HCT116 (cell line): ENCODE measurements around the gene UNC5C. TPM values are rescaled to one million over a fixed set of nuclear protein-coding genes. Genes with fewer than 3 reads are reported as not detected.

Experiments
- ATAC-seq: fragments of 200-7000 bp; cut with Tn5 transposase; 2 replicates; pipeline ENCODE4 v1.9.1; 2020; ENCODE audit warnings: mild to moderate bottlenecking, moderate library complexity
- BruUV-seq: library from RNA; stranded (reverse); fragments of 400-500 nt; replicated peaks from 2 replicates; lab custom pipeline; 2021; lab: Mats Ljungman, UMichigan
- CTCF ChIA-PET: fragments of 300-600 bp; sonication (Branson Sonifier 250); formaldehyde crosslinking; loops from one replicate; lab custom pipeline; 2021; ENCODE audit warnings: antibody characterized with exemption; lab: Charles Lee
- POLR2A ChIA-PET: fragments of 300-600, 350-600 bp; sonication (Branson Sonifier 250); formaldehyde crosslinking; loops from one replicate; lab custom pipeline; 2021; ENCODE audit warnings: antibody characterized with exemption; lab: Charles Lee
- RAD21 ChIA-PET, 2 experiments: fragments of 300-600 bp; sonication (Branson Sonifier 250); formaldehyde crosslinking; loops; one replicate each; lab custom pipeline; 2023; ENCODE audit warnings: low total read pairs in 2 of 2; ENCODE audit not compliant: uncharacterized antibody in 2 of 2, unreplicated experiment in 2 of 2, low non-redundant PET in 1 of 2; lab: Charles Lee
- DNase-seq: peaks from one replicate; pipeline ENCODE4 v3.0.0-alpha.2; 2010; ENCODE audit warnings: low read depth, low spot score
- H2AFZ ChIP-seq: fragments of 200-600 bp; shearing (Covaris generic), sonication (generic); 2 replicates; pipeline ENCODE4 v1.6.1; 2017; ENCODE audit warnings: low read depth, mixed run types, mixed read lengths, antibody characterized with exemption, low read length; ENCODE audit not compliant: poor library complexity, severe bottlenecking
- H3K27ac ChIP-seq: 2 replicates; pipeline ENCODE4 v1.5.1; 2012; ENCODE audit warnings: low read depth, low read length
- H3K27me3 ChIP-seq: fragments of 200-600 bp; sonication (generic); 2 replicates; pipeline ENCODE4 v1.6.1; 2016; ENCODE audit warnings: mixed run types, low read length, mixed read lengths; ENCODE audit not compliant: insufficient read depth
- H3K36me3 ChIP-seq, 2 experiments: fragments of 200-500 bp in 1 of 2; fragments of 200-600 bp in 1 of 2; sonication (Bioruptor generic) in 1 of 2; sonication (generic) in 1 of 2; 2 replicates each; pipeline versions ENCODE4 v1.5.1 to v1.6.1; 2014 to 2016; ENCODE audit warnings: low read length in 2 of 2, inconsistent platforms in 1 of 2, mixed read lengths in 1 of 2, mixed run types in 1 of 2; ENCODE audit not compliant: insufficient read depth in 2 of 2, control insufficient read depth in 1 of 2
- H3K4me1 ChIP-seq, 2 experiments: fragments of 200-600 bp in 1 of 2; sonication (generic) in 1 of 2; 2 replicates each; pipeline versions ENCODE4 v1.5.1 to v1.6.1; 2012 to 2017; ENCODE audit warnings: low read length in 2 of 2, inconsistent platforms in 1 of 2, mild to moderate bottlenecking in 1 of 2, mixed read lengths in 1 of 2, mixed run types in 1 of 2, moderate library complexity in 1 of 2; ENCODE audit not compliant: insufficient read depth in 2 of 2, control insufficient read depth in 1 of 2
- H3K4me2 ChIP-seq: fragments of 200-600 bp; sonication (generic); 2 replicates; pipeline ENCODE4 v1.6.1; 2017; ENCODE audit warnings: mixed run types, low read length, mixed read lengths
- H3K4me3 ChIP-seq, 2 experiments: fragments of 200-600 bp in 1 of 2; sonication (generic) in 1 of 2; replicated peaks in 1 of 2; 2 replicates each; pipeline ENCODE4 v1.5.1; 2011 to 2016; ENCODE audit warnings: low read length in 2 of 2, control low read depth in 1 of 2, low read depth in 1 of 2, mild to moderate bottlenecking in 1 of 2, mixed read lengths in 1 of 2, mixed run types in 1 of 2
- H3K79me2 ChIP-seq: fragments of 200-600 bp; sonication (generic); 2 replicates; pipeline ENCODE4 v1.6.1; 2017; ENCODE audit warnings: mild to moderate bottlenecking, mixed run types, low read length, moderate library complexity, mixed read lengths; ENCODE audit not compliant: insufficient read depth
- H3K9ac ChIP-seq: fragments of 200-600 bp; sonication (generic); 2 replicates; pipeline ENCODE4 v1.6.1; 2016; ENCODE audit warnings: low read length, mixed read lengths
- H3K9me2 ChIP-seq: fragments of 200-600 bp; sonication (generic), shearing (Covaris generic); 2 replicates; pipeline ENCODE4 v1.6.1; 2017; ENCODE audit warnings: mixed run types, mild to moderate bottlenecking, moderate library complexity; ENCODE audit not compliant: insufficient read depth
- H3K9me3 ChIP-seq, 2 experiments: fragments of 200-500 bp in 1 of 2; fragments of 200-600 bp in 1 of 2; sonication (Bioruptor generic) in 1 of 2; sonication (generic) in 1 of 2; 2 replicates each; pipeline ENCODE4 v1.6.1; 2014 to 2017; ENCODE audit warnings: low read length in 2 of 2, mixed read lengths in 2 of 2, inconsistent platforms in 1 of 2, low read depth in 1 of 2, mild to moderate bottlenecking in 1 of 2, mixed run types in 1 of 2, moderate library complexity in 1 of 2; ENCODE audit not compliant: control insufficient read depth in 1 of 2, insufficient read depth in 1 of 2
- H4K20me1 ChIP-seq: fragments of 200-600 bp; sonication (generic), shearing (Covaris generic); 2 replicates; pipeline ENCODE4 v1.6.1; 2017; ENCODE audit warnings: mixed run types, mild to moderate bottlenecking, moderate library complexity; ENCODE audit not compliant: insufficient read depth
- CBX3 ChIP-seq: IDR thresholded peaks from 2 replicates; pipeline ENCODE4 v1.6.1; 2012; ENCODE audit warnings: low read depth
- CEBPB ChIP-seq: IDR thresholded peaks from 2 replicates; pipeline ENCODE4 v1.6.1; 2012; ENCODE audit warnings: low read depth
- EGR1 ChIP-seq: IDR thresholded peaks from 2 replicates; pipeline ENCODE4 v1.6.1; 2012; ENCODE audit warnings: low read depth
- ELF1 ChIP-seq: IDR thresholded peaks from 2 replicates; pipeline ENCODE4 v1.6.1; 2012; ENCODE audit warnings: low read depth, borderline replicate concordance
- EZH2 ChIP-seq: fragments of 200-600 bp; sonication (generic); IDR thresholded peaks from 2 replicates; pipeline ENCODE4 v1.6.1; 2017; ENCODE audit warnings: antibody characterized with exemption, mixed run types
- EZH2phosphoT487 ChIP-seq: fragments of 200-600 bp; IDR thresholded peaks from 2 replicates; pipeline ENCODE4 v1.6.1; 2018; ENCODE audit warnings: antibody characterized with exemption, borderline replicate concordance
- JUND ChIP-seq: IDR thresholded peaks from 2 replicates; pipeline ENCODE4 v1.6.1; 2012
- REST ChIP-seq: IDR thresholded peaks from 2 replicates; pipeline ENCODE4 v1.6.1; 2012; ENCODE audit warnings: low read depth
- SIN3A ChIP-seq: IDR thresholded peaks from 2 replicates; pipeline ENCODE4 v1.6.1; 2012; ENCODE audit warnings: low read depth
- ZFX ChIP-seq: fragments of 450-650 bp; IDR thresholded peaks from 2 replicates; pipeline ENCODE4 v1.6.1; 2017
- ZNF274 ChIP-seq: fragments of 200-500 bp; sonication (Bioruptor generic); IDR thresholded peaks from 2 replicates; pipeline ENCODE4 v1.6.1; 2014; ENCODE audit warnings: mild to moderate bottlenecking, low read depth, low read length, inconsistent platforms
- intact Hi-C: fragments of 100-400 bp; cut with micrococcal nuclease; formaldehyde crosslinking; loops from 2 replicates; pipeline ENCODE4 v1.10.0; 2022
- total RNA-seq: library from RNA; stranded (reverse); gene quantifications from one replicate; pipeline ENCODE4 v1.2.1, GENCODE V29; 2021; ENCODE audit not compliant: unreplicated experiment
- TF ChIP-seq, protein P1 (sequence below): IDR thresholded peaks from 2 replicates; pipeline ENCODE4 v1.6.1; 2011; ENCODE audit warnings: mild to moderate bottlenecking, low read length, moderate library complexity; ENCODE audit not compliant: insufficient replicate concordance; ENCODE audit errors: extremely low read depth

The UNC5C gene
- total RNA-seq, 1 experiment from 2014 or later, result not detected

DNA sequence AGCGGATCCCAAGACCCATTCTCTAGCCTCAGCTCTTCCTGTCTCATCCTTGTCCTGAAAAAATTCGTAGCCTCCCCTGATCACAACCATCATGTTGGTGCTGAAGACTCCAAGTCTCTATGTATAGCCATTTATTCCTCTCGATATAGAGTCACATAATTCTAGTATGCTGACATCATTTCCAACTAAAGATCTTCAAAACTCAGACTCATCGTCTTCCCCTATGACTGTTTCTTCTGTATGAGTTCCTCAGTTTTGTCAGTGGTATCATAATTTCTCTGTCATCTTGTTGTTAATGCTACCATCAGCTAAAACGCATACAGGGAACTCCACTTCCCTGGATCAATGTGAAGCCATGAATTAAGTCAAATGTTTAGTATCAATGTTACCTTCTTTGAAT, 41.2 kb downstream of the UNC5C start:
- Histone ChIP-seq H3K9me3 (no peaks in the 10 kb centered on the region; a peak in 1 of 4 replicates), H3K27ac (no peak overlapping the region), H3K27me3 (no peaks in the 10 kb centered on the region), H3K9me2 (no peaks in the 10 kb centered on the region), H4K20me1 (no peaks in the 10 kb centered on the region), H3K4me2 (peak overlapping the region; percentile 38; the same call in 1 of the 2 replicates), H3K36me3 (no peaks in the 10 kb centered on the region), H3K4me1 (peaks cover 37 to 68% of the 10 kb centered on the region in 2 experiments), H3K79me2 (no peaks in the 10 kb centered on the region), H3K4me3 (no peak overlapping the region), H3K9ac (no peak overlapping the region), H2AFZ (peak overlapping the region; percentile 75)
- TF ChIP-seq SIN3A, result no peak
- no peak for TF ChIP-seq REST
- no peak for TF ChIP-seq ELF1
- no peak for TF ChIP-seq JUND
- TF ChIP-seq, protein P1, sequence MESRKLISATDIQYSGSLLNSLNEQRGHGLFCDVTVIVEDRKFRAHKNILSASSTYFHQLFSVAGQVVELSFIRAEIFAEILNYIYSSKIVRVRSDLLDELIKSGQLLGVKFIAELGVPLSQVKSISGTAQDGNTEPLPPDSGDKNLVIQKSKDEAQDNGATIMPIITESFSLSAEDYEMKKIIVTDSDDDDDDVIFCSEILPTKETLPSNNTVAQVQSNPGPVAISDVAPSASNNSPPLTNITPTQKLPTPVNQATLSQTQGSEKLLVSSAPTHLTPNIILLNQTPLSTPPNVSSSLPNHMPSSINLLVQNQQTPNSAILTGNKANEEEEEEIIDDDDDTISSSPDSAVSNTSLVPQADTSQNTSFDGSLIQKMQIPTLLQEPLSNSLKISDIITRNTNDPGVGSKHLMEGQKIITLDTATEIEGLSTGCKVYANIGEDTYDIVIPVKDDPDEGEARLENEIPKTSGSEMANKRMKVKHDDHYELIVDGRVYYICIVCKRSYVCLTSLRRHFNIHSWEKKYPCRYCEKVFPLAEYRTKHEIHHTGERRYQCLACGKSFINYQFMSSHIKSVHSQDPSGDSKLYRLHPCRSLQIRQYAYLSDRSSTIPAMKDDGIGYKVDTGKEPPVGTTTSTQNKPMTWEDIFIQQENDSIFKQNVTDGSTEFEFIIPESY, result no peak
- TF ChIP-seq CEBPB, result no peak
- TF ChIP-seq ZFX, result no peak
- TF ChIP-seq ZNF274, result no peak
- no peak for TF ChIP-seq EZH2
- TF ChIP-seq CBX3, result no peak
- TF ChIP-seq EZH2phosphoT487, result no peak
- TF ChIP-seq EGR1, result no peak
- CTCF ChIA-PET, result no interaction called here
- intact Hi-C loops, result loop anchor here (5.0 kb wide), 1 partner anchor 845 kb away; no protein-coding TSS in a partner anchor
- RAD21 ChIA-PET, result no interaction called here
- BruUV-seq, result no TSS peak
- no peak for DNase-seq
- ATAC-seq, result no peak
- POLR2A ChIA-PET, result no interaction called here
